HG03342 (cell line): Measurements from ENCODE around the gene ANTXR1.

ENCODE experiments used
- ATAC-seq: cut with Tn5 transposase; IDR thresholded peaks from one replicate; pipeline ENCODE4 v1.9.1; 2021; ENCODE audit warnings: mild to moderate bottlenecking, moderate library complexity; ENCODE audit not compliant: unreplicated experiment

Gene ANTXR1

DNA sequence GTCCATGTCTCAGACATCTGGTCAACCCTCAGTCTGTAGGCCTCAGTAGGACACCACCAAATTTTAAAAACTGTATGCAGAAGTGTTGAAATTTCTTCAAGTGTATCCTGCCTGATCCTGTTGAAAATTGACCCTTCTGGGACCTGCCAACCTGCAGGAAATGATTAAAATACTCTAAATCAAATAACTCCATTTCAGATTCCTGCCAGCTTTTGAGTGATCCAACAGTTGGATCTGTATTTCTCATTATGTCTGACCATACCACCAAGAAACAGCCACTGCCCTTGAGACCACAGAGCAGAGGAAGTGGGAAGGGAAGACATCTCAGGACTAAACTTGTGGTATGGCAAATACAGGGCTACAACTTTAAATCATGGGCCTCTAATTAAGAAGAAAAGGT lies 113.4 kb downstream of the ANTXR1 start:
- ATAC-seq, result no peak

DNA sequence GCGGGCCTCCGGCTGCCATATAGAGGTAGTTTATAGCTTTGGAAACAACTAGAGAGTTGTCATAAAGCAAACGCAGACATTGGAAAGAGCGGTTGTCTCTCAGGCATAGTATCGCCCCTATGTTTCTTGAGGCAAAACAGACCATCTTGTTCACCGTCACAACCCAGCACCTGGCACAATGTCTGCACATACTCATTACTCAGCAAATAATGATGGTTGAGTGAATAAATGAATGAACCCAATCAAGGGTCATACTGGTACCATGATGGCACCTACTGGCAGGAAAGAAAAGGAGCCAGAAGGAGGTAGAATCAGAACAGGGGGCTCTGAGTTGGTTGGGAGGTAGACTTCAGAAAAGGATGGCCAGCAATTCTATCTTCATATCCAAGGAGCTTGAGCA lies 118.5 kb downstream of the ANTXR1 start:
- no peak for ATAC-seq

DNA sequence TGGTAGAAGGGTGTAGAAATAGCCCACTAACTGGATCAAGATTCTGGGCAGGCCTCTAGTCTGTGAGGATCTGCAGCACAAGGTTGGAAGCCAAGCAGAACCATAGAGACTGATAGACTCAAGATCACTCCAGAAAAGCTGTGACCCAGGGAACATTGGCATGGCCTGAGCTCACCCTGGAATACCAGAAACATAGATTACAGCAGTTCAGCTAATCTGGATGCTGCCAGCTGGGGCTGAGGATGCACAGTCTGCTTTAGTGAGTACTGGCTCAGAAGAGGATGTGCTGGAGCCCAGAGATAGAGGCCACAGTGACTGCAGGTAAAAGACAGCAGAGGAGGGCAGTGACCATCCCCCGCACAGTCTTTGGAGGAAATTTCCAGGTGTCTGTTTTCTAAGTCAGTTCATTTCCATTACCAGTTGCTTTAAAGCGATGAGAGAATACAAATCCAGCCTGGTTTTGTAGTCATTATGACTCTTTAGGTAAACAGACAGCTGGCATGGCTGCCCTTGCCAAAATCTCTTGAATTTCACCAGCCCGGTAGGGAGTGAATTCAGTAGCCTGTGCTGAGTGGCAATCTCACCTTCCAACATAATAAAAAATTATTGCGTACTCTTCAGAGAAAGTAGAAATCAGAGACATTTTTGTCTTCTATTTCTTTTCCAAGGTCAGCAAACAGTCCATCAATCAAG lies 119.2 kb downstream of the ANTXR1 start:
- no peak for ATAC-seq

DNA sequence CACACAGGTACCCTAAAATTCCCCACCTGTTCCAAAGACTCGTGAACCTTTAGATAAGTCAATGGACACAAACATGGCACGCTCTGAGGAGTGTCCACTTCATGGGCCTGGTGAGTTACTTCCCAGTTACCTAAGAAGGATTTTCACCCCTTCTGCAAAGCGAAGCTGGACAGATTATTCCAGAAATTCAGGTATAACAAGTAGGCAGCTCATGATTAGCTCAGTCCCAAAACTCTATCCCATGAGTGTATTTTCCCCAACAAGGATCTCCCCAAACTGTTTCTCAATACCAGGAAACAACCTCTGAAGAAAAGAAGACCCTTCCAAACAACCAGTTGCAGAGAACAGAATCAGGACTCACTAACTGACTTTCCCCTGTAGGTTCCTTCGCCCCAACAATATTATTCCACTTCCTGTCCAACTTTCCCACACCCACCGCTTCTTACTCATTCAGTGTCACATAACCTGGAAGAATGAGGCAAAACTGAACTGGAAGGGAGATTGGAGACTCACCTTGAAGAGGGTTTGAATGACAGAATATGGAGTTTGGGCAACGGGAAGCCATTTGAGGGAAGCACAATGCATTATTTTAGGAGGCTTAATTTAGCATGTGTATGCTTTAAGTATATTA lies 120.1 kb downstream of the ANTXR1 start:
- no peak for ATAC-seq

DNA sequence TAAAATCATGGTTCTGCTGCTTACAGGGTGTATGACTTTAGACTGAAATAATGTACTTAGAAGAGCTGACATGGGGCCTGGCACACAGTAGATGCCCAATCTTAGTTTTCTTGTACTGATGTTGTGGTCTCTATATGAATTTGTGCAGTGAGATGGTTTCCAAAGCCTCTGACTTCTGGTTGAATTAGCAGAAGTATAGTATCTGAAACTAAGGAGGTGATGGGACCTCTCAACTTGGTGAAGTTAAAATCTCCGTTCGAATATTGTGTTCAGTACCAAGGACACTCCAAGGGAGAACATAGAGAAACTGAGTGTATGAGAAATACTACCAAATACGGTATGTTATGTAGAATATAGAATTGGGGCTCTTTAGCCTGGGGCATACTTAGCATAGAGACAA lies 120.9 kb downstream of the ANTXR1 start:
- ATAC-seq, result no peak

DNA sequence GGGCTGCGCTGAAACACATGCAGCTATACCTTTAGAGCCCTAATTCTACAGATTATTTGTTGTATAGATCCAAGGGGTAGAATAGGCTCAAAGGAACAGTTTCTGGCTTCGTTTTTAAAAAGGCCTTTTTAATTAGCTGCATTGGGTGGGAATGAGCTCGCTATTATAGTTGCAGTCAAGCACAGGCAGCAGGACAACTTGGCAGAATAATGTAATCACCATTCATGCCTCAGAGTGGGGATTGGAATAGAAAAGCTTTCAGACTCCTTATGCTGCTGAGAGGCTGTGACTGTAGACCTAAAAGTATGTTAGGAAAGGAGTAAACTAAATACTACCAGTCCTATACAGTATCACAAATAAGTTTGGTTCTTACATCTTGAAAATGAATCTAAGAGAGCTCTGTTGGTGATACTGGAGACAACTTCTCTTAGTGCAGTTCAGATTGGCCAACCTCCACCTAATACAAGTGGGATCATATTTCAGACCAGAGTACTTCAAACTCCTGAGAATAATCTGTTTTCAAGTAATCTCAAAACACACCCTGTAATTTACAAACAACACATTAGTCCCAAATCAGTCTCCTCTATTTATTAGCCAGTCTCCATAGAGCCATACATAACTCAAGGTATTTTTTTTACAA lies 121.4 kb downstream of the ANTXR1 start:
- no peak for ATAC-seq

DNA sequence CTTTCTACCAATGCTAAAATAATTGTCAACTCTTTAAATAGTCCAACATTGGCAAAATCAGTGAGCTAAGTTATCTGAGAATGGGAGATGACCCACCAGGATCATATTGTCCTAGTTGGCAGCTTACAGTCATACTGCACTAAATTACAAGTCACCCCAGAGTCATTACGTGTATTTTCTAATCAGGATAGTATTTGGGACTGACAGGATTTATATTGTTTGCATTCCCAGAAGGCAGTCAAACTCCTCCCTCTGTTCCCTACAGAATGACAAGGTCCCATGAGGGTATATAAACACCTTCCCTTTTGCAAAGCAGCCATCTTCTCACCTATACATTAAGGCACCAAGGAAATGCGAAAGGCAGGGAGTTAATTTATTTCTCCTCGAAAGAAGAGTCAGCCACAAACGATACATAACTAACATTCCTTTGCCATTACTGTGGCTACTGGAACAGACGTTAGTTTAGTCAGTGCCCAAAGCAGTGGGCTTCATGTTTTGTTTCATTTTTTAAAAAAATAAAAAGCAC lies 125.3 kb downstream of the ANTXR1 start:
- ATAC-seq, result no peak

DNA sequence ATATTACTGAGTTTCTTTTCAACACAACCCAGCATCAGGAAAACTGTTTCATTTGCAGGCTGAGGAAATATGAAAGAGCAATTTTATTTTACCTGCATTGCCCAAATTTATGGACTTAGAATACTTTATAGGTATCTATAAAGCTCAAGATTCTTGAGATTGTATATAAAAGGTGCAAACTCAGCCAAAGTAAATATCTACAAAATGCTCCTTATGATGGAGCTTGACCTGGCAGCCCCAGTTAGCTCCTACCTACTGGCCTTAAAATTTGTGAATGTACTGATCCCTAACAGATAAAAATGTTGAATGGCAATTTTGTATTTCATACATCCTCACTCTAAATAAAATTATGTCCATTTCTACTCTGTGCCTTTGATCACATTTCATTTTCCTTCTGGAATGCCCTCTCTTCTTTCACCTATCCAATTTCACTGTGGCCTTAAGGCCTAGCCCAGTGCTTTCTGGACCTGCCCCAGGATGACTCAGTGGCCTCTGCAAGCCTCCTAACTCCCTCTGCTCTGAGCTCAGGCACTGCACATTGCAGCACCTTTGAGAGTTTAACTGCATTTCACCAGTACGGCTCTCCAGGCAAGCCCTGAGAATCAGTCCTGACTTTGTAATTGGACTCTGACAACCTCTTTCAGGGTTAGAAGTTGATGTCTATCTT lies 125.9 kb downstream of the ANTXR1 start:
- no peak for ATAC-seq

DNA sequence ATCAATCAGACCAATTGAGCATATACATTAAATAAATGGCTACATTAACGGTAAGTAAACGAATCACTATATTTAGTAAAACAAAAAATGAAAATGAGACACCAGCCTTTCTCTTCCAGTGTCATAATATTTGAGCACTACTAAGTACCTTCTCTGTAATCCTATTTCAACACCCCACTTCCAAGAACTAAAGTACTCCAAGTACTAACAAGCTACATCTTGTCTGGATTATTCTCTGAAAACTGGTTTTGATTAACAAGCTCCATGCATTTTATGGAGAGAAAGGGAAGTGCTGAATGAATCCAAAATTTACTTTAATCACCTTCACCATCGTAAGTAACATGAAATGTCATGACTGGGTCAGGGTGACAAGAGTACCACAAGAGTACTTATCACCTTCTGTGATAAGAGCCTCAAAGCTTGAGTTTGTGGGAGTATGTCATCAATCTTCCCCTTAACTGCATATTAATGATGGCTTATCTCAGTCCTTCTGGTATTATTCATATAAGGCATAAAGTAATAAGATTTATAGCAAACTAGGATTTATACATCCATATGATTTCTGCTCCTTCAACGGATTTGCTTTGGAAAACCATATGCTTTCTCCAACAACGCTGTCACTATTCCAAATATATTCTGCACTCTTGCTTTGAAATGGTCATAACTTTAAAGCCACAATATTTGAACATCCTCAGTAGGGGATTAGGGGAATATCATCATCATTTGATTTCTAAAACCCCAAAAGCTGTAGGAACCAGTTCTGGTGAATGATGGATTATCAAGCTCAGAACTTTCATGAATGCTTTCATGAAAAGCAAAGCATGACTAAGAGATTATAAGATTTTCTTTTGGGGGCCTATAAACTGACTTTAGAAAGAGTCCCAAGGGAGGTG lies 127.0 kb downstream of the ANTXR1 start:
- ATAC-seq, result no peak

DNA sequence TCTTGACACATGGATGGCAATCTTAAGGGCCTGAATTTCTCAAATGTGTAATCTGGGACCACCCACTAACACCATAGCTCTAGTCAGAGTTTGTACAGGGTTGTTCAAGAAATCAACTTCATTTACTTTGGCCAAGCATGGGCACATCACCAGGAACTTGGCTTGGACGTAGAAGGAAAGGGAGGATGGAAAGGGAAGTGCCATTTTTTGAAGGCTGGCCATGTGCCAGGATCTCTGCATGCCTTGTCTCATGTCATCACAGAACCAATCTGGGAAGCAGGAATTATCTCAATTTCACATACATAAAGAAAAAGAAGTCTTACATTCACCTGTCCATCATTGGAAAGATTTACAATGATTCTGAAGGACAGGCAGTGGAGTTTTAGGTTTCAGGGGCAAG lies 128.1 kb downstream of the ANTXR1 start:
- no peak for ATAC-seq

DNA sequence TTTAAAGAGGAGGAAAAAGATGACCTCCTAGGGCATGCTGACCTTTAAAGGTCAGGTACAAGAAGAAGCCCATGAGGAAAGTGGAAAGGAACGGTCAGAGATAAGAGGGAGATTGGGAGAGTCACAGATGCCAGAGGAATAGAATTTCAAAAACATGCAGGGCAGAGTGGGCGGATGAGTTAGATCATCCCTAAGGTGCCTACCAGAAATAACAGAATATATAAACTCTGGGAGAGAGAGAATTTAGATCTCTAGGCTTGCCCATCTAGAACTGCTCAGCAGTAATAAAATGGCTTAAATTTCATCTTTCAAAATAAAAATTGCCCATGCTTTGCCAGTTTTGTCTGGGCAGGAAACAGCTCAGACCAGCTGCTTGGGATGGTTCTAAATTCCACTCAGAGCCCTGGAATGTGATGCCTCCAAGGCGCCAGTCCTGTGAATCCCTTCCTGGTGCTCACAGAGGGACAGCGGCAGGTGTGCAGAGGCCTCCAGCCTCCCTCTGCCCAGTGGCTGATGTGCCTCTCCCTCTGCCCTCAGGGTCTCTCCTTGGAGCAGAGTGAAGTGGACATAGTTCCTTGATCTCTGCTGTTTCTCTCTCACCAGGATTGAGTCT lies 130.9 kb downstream of the ANTXR1 start:
- no peak for ATAC-seq

DNA sequence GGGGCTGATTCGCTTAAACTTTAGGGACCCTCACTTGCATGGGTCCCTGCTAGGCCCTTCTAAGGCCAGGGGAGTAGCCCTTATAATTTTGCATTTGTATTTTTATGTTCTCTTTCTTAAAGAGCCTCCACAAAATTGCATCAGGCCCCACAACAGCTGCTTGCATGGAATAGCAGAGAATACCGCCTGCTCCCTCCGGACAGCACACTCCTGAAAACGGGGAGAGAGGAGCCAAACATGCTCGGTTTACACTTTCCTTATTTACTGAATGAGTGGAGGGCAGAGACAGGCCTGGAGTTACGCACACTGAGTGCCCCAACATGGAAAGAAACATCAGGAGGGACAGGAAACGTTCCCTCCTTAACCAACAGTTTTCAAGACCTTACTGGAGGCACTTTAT lies 132.2 kb downstream of the ANTXR1 start:
- ATAC-seq, result no peak

DNA sequence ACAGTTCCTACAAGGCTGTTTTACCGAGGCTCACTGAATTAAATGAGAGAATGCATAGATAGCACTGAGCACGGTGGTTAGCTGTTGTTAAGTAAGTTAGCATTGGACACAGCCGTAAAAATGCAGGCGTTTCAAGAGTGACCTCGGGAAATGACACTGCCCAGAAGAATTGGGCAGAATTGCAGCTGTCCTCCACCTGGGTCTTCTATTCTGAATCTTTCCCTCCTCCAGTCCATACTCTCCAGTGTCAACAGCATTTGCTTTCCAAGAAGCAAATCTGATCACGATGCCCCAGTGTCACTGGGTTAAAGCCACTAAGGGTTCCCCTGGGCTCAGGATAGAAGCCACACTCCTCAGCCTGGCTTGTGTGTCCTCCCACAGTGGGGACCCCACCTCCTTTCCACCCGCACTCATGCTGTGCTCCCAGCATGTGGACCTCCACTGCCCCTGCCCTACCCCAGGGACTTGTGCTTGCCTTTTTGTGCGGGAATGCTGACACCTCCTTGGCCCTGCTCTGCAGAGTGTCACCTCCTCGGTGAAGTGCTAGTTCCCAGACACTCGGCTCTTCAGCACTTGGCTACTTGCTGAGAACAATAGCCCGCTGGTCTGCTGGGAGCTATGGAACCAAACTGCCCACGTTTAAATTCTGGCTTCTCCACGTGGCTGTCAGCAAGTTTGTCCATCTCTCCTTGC lies 135.0 kb downstream of the ANTXR1 start:
- ATAC-seq, result no peak

DNA sequence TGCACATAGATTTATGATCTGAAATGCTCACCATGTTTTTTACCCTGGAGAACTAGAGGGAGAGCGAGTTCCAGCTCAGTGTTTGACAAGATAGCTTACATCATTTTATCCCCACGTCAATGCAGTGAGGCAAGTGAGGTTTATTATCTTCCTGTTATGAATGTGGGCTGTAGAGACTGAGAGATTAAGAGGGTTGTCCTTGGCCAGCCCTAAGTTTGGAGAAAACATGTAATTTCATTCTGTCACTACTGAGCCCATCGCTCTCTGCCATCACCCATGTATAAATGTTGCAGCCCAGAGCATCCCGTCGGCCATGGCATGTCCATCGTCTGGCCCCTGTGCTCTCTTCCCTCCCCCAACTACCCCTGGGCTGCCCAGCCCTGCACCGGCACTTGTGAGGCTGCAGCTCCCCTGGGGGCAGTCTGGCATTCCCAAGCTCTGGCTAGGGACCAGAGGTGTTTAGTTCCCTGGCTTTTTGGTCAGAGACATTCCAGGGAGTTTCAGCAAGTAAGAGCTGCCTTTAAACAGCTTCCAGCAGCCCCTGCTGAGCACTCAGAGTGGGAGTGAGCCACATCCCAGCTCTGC lies 136.7 kb downstream of the ANTXR1 start:
- ATAC-seq, result no peak

DNA sequence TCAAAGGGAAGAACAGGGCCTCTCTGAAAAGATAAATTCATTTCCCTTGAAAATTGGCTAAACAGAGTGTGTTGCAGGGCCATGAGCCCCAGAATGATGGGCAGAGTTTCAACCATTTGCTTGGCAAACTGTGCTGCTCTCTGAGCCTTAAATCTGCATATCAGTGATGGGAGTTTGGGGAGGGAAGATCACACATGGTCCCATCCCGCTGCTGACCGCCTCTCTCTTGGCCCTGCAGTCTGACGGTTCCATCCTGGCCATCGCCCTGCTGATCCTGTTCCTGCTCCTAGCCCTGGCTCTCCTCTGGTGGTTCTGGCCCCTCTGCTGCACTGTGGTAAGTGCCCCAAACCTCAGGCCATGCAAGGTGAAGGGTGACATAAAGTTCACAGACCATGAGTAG lies 139.0 kb downstream of the ANTXR1 start:
- no peak for ATAC-seq

DNA sequence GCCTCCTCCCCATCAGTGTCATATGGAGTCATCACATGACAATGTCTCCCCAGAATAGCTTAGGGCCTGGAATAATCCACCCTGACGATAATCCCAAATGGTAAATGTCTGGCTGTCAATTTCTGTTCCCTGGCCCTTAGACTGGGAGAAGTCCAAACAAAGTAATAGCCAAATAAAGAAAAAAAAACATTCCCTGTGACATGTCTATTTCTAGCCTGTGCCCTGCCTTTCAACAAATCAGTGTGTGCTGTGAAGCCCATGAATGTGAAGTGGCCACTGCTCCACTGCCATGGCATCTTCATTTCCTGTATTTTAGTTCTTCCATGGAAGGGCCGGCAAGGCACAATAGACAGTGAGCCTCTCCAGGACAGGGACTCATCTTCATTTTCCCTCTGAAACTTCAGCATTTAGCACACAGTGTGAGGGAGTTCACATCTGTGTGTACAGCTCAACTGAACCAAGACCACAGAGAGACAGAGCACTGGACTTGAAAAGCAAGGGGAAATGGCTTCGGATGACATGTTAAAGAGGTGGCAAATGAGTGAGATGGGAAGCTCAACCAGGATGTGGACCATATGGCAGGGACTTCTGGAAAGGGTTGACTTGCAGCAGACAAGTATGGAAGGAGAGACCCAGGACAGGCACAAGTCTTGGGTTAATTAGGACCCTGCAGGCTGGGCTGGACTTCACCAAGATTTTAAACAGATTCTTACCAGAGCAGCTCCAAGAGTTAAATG lies 140.0 kb downstream of the ANTXR1 start:
- ATAC-seq, result no peak

DNA sequence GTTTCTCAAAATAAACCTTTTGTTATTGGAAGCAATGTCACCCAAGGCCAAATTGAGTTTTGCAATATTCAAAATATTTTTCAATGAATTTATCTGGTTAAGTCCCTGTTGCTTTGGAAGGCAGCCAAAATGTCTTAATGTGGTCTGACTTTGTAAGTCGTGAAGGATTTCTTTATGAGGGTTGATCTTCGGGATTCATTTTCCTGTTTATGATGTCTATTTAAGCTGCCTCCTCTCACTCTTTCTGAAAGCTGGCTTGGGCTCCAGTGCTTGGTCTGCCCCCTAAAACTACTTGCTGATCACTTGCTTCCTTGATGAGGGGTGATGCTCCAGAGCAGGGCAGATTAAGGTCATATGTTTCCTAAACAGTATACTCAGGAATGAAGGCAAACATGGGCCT lies 141.1 kb downstream of the ANTXR1 start:
- ATAC-seq, result no peak

DNA sequence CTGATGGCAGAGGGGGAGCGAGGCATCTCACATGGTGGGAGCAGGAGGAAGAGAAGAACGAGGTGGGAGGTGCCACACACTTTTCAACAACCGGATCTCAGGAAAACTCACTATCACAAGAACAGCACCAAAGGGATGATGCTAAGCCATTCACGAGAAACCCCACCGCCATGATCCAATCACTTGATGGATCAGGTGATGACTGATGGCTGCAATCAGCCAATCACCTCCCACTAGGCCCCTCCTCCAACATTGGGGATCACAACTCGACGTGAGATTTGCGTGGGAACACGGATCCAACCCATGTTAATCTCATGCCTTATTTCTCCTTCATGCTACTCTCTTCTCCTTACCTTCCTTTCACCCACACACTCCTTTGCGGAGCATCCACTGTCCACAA lies 143.6 kb downstream of the ANTXR1 start:
- ATAC-seq, result no peak

DNA sequence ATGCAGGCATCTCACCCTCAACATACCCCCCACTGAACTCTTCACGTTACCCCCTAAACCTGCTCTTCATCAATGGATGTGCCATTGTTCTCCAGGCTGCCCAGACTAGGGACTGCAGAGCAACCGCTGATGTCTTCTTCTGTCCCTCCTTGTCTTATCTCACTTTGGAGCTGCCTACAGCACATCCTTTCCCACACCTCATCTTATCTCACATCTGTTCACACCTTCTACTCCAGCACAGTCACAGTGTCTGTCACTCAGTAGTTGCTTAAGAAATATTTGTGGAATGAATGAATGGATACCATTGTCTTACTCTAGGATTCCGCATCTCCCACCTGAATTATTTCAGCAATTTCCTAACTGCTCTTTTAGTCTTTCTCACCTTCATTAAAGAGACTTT lies 144.5 kb downstream of the ANTXR1 start:
- no peak for ATAC-seq
